ENCODE data around the gene DLG2. TPM values are rescaled to one million over a fixed set of nuclear protein-coding genes. Genes with fewer than 3 reads are reported as not detected.

DLG2 gene
- total RNA-seq, 1 donor from 2014 or later, result 5.9 TPM

GRCh38 chr11:83542861-83543260 lies 2084.3 kb downstream of the DLG2 start:
- H3K27me3 Mint-ChIP-seq, result peaks cover under 1% of the 10 kb centered on the region
- no peak for TF ChIP-seq CTCF (conservative IDR thresholded peaks at IDR 0.05)
- DNase-seq (ENCODE audit: extremely low spot score, unreplicated experiment), result no peak
- H3K4me1 Mint-ChIP-seq (ENCODE audit: unreplicated experiment), result peaks cover 6% of the 10 kb centered on the region
- no peak overlapping the region for H3K4me3 Mint-ChIP-seq
- H3K36me3 Mint-ChIP-seq, result no peaks in the 10 kb centered on the region
- H3K9me3 Mint-ChIP-seq, result no peaks in the 10 kb centered on the region
- no peak overlapping the region for H3K27ac Mint-ChIP-seq

- Mint-ChIP-seq H3K36me3 (no peaks in the 10 kb centered on the region), H3K4me1 (ENCODE audit: unreplicated experiment) (peaks cover 6% of the 10 kb centered on the region), H3K27ac (no peak overlapping the region), H3K9me3 (no peaks in the 10 kb centered on the region), H3K27me3 (no peaks in the 10 kb centered on the region), H3K4me3 (no peak overlapping the region)
- TF ChIP-seq CTCF (conservative IDR thresholded peaks at IDR 0.05), result no peak
- DNase-seq (ENCODE audit: extremely low spot score, unreplicated experiment), result no peak
Observed at GRCh38 chr11:83540728-83541127, 2086.4 kb downstream of the DLG2 start.

- Mint-ChIP-seq H3K36me3 (no peaks in the 10 kb centered on the region), H3K27ac (no peak overlapping the region), H3K9me3 (no peaks in the 10 kb centered on the region), H3K27me3 (no peaks in the 10 kb centered on the region), H3K4me1 (ENCODE audit: unreplicated experiment) (peaks cover 6% of the 10 kb centered on the region), H3K4me3 (no peak overlapping the region)
- no peak for DNase-seq (ENCODE audit: extremely low spot score, unreplicated experiment)
- no peak for TF ChIP-seq CTCF (conservative IDR thresholded peaks at IDR 0.05)
Observed at GRCh38 chr11:83540112-83540675, 2086.9 kb downstream of the DLG2 start.

GRCh38 chr11:83538286-83538685 lies 2088.9 kb downstream of the DLG2 start:
- Mint-ChIP-seq H3K9me3 (no peaks in the 10 kb centered on the region), H3K36me3 (no peaks in the 10 kb centered on the region), H3K27me3 (no peaks in the 10 kb centered on the region), H3K4me3 (no peak overlapping the region), H3K4me1 (ENCODE audit: unreplicated experiment) (peaks cover 6% of the 10 kb centered on the region), H3K27ac (no peak overlapping the region)
- no peak for DNase-seq (ENCODE audit: extremely low spot score, unreplicated experiment)
- TF ChIP-seq CTCF (conservative IDR thresholded peaks at IDR 0.05), result no peak

- no peaks in the 10 kb centered on the region for H3K27me3 Mint-ChIP-seq
- H3K9me3 Mint-ChIP-seq, result no peaks in the 10 kb centered on the region
- DNase-seq (ENCODE audit: extremely low spot score, unreplicated experiment), result no peak
- H3K4me3 Mint-ChIP-seq, result no peak overlapping the region
- H3K36me3 Mint-ChIP-seq, result no peaks in the 10 kb centered on the region
- peaks cover 6% of the 10 kb centered on the region for H3K4me1 Mint-ChIP-seq (ENCODE audit: unreplicated experiment)
- H3K27ac Mint-ChIP-seq, result no peak overlapping the region
- no peak for TF ChIP-seq CTCF (conservative IDR thresholded peaks at IDR 0.05)
Observed at GRCh38 chr11:83537131-83537610, 2090.0 kb downstream of the DLG2 start.

- no peak for TF ChIP-seq CTCF (conservative IDR thresholded peaks at IDR 0.05)
- Mint-ChIP-seq H3K4me1 (ENCODE audit: unreplicated experiment) (no peaks in the 10 kb centered on the region), H3K4me3 (no peak overlapping the region), H3K36me3 (no peaks in the 10 kb centered on the region), H3K9me3 (no peaks in the 10 kb centered on the region), H3K27ac (no peak overlapping the region), H3K27me3 (no peaks in the 10 kb centered on the region)
- DNase-seq (ENCODE audit: extremely low spot score, unreplicated experiment), result no peak
Observed at GRCh38 chr11:83533166-83533565, 2094.0 kb downstream of the DLG2 start.
